HepG2 (cell line): ENCODE results near the gene VMO1. TPM values are rescaled to one million over a fixed set of nuclear protein-coding genes. Genes with fewer than 3 reads are reported as not detected.
A peak's percentile ranks its signal among the peaks of the same experiment; 100 is the strongest.

ENCODE experiments used
- ATF4 ChIP-seq, 2 experiments: fragments of 450-650 bp in 1 of 2; sonication (generic) in 1 of 2; formaldehyde crosslinking; IDR thresholded peaks; 2 replicates each; pipeline versions ENCODE4 v1.5.0 to v1.8.0; 2020 to 2022; ENCODE audit warnings: mild to moderate bottlenecking in 1 of 2, missing genetic modification reagents in 1 of 2
- EED ChIP-seq: sonication (generic); formaldehyde crosslinking; IDR thresholded peaks from 2 replicates; pipeline ENCODE4 v1.5.0; 2020; ENCODE audit warnings: mild to moderate bottlenecking, missing genetic modification reagents
- ELF1 ChIP-seq: sonication (generic); formaldehyde crosslinking; IDR thresholded peaks from 2 replicates; pipeline ENCODE4 v1.4.0; 2020; ENCODE audit warnings: missing genetic modification reagents
- GLI4 ChIP-seq: sonication (generic); formaldehyde crosslinking; IDR thresholded peaks from 2 replicates; pipeline ENCODE4 v1.5.1; 2020; ENCODE audit warnings: missing genetic modification reagents, mild to moderate bottlenecking, moderate library complexity, borderline replicate concordance
- HOMEZ ChIP-seq: IDR thresholded peaks from 2 replicates; pipeline ENCODE4 v1.6.1; 2016; ENCODE audit warnings: low read depth
- HOXA9 ChIP-seq: sonication (generic); formaldehyde crosslinking; IDR thresholded peaks from 2 replicates; pipeline ENCODE4 v1.8.1; 2022; ENCODE audit warnings: missing genetic modification reagents, mild to moderate bottlenecking, moderate library complexity, borderline replicate concordance
- JUN ChIP-seq: sonication (generic); formaldehyde crosslinking; IDR thresholded peaks from 2 replicates; pipeline ENCODE4 v1.4.0; 2020; ENCODE audit warnings: mild to moderate bottlenecking, missing genetic modification reagents
- MAX ChIP-seq: IDR thresholded peaks from 2 replicates; pipeline ENCODE4 v1.6.1; 2012; ENCODE audit warnings: inconsistent platforms
- MNT ChIP-seq: fragments of 450-650 bp; IDR thresholded peaks from 2 replicates; pipeline ENCODE4 v1.6.1; 2016
- NONO ChIP-seq, 2 experiments: fragments of 450-650 bp in 1 of 2; sonication (generic) in 1 of 2; formaldehyde crosslinking in 1 of 2; IDR thresholded peaks in 1 of 2; conservative IDR thresholded peaks in 1 of 2; 2 replicates each; pipeline versions ENCODE4 v1.6.1 to v1.8.0; 2017 to 2022; ENCODE audit warnings: mild to moderate bottlenecking in 1 of 2, missing genetic modification reagents in 1 of 2, moderate library complexity in 1 of 2
- ZEB1 ChIP-seq: IDR thresholded peaks from 2 replicates; pipeline ENCODE4 v1.6.1; 2012; ENCODE audit warnings: mild to moderate bottlenecking, low read depth, inconsistent platforms; ENCODE audit not compliant: insufficient replicate concordance
- ZMAT5 ChIP-seq: sonication (generic); formaldehyde crosslinking; IDR thresholded peaks from 2 replicates; pipeline ENCODE4 v1.5.0; 2020; ENCODE audit warnings: mild to moderate bottlenecking, low read depth, missing genetic modification reagents, borderline replicate concordance
- ZNF101 ChIP-seq: sonication (generic); formaldehyde crosslinking; IDR thresholded peaks from 2 replicates; pipeline ENCODE4 v1.4.0; 2020; ENCODE audit warnings: mild to moderate bottlenecking, low read depth, missing genetic modification reagents, borderline replicate concordance
- ZNF18 ChIP-seq: sonication (generic); formaldehyde crosslinking; IDR thresholded peaks from 2 replicates; pipeline ENCODE4 v1.8.0; 2022; ENCODE audit warnings: mild to moderate bottlenecking, missing genetic modification reagents; ENCODE audit not compliant: insufficient replicate concordance
- ZNF253 ChIP-seq: sonication (generic); formaldehyde crosslinking; IDR thresholded peaks from 2 replicates; pipeline ENCODE4 v1.8.0; 2022; ENCODE audit warnings: mild to moderate bottlenecking, missing genetic modification reagents, borderline replicate concordance
- ZNF44 ChIP-seq: sonication (generic); formaldehyde crosslinking; IDR thresholded peaks from 2 replicates; pipeline ENCODE4 v1.5.1; 2020; ENCODE audit warnings: mild to moderate bottlenecking, missing genetic modification reagents
- ZNF530 ChIP-seq: sonication (generic); formaldehyde crosslinking; IDR thresholded peaks from 2 replicates; pipeline ENCODE4 v1.5.0; 2020; ENCODE audit warnings: low read depth, mild to moderate bottlenecking, missing genetic modification reagents
- ZNF577 ChIP-seq: sonication (generic); formaldehyde crosslinking; IDR thresholded peaks from 2 replicates; pipeline ENCODE4 v1.4.0; 2020; ENCODE audit warnings: mild to moderate bottlenecking, low read depth, missing genetic modification reagents, borderline replicate concordance
- ZNF629 ChIP-seq: sonication (generic); formaldehyde crosslinking; conservative IDR thresholded peaks from 2 replicates; pipeline ENCODE4 v1.5.0; 2020; ENCODE audit warnings: missing genetic modification reagents
- ZNF749 ChIP-seq: sonication (generic); formaldehyde crosslinking; IDR thresholded peaks from 2 replicates; pipeline ENCODE4 v1.8.0; 2022; ENCODE audit warnings: mild to moderate bottlenecking, missing genetic modification reagents, moderate library complexity, borderline replicate concordance
- ZNF772 ChIP-seq: sonication (generic); formaldehyde crosslinking; IDR thresholded peaks from 2 replicates; pipeline ENCODE4 v1.5.0; 2020; ENCODE audit warnings: mild to moderate bottlenecking, missing genetic modification reagents
- polyA plus RNA-seq, 8 experiments: library from polyadenylated mRNA; depleted of rRNA in 3 of 8; stranded (reverse) in 7 of 8; unstranded in 1 of 8; fragments of >200 nt; fragmentation: Illumina TruSeq in 4 of 8; extraction: Trizol in 4 of 8; gene quantifications; 2 replicates each; pipeline versions ENCODE4 v1.2.1 to v1.2.3, GENCODE V29; 2011 to 2016; ENCODE audit warnings: low read depth in 4 of 8, missing spikeins in 1 of 8, mixed read lengths in 1 of 8; ENCODE audit not compliant: insufficient read depth in 1 of 8
- total RNA-seq, 5 experiments: library from RNA; depleted of rRNA; stranded (reverse); fragments of >200 nt; fragmentation: Illumina TruSeq; extraction: Trizol; gene quantifications; 2 replicates each; pipeline ENCODE4 v1.2.3, GENCODE V29; 2016; ENCODE audit warnings: low read depth in 1 of 5

The VMO1 gene
- total and polyA plus RNA-seq, 2 of the 13 experiments (the other 11 are each of a cell fraction or from before 2014, with no cell fraction given) = not detected

GRCh38 chr17:4788807-4789700, 2.9 kb upstream of the VMO1 start, which contains the start of gene GLTPD2 (continued):
- TF ChIP-seq HOMEZ (CRISPR knock-in tag) = 0 out of 2 replicates have a peak, but pooled peaks have one; percentile 34
- 0 out of 4 replicates have a peak, but pooled peaks of 1 of the 2 experiments have one; percentile 33 for TF ChIP-seq ATF4 (CRISPR knock-in tag; IDR thresholded peaks at IDR 0.05)
- peak; percentile 78 for TF ChIP-seq MAX
- TF ChIP-seq ZNF101 (CRISPR knock-in tag) = no peak
- no peak; the same call in 1 of the 2 replicates for TF ChIP-seq ZNF772 (CRISPR knock-in tag)
- 0 out of 2 replicates have a peak, but pooled peaks have one; percentile 1 for TF ChIP-seq HOXA9
- TF ChIP-seq ZNF253 (CRISPR knock-in tag) = no peak
- TF ChIP-seq GLI4 (CRISPR knock-in tag) = no peak
- TF ChIP-seq ZNF629 (CRISPR knock-in tag) = no peak
- no peak for TF ChIP-seq EED (CRISPR knock-in tag)
- TF ChIP-seq ZEB1 = no peak
- no peak for TF ChIP-seq JUN (CRISPR knock-in tag)
- TF ChIP-seq ZNF530 (CRISPR knock-in tag) = no peak
- peak; percentile 48; the same call in 1 of the 2 replicates for TF ChIP-seq ELF1 (CRISPR knock-in tag)
- no peak for TF ChIP-seq NONO (IDR thresholded peaks at IDR 0.05)
- TF ChIP-seq NONO (CRISPR knock-in tag; conservative IDR thresholded peaks at IDR 0.05) = no peak; the same call in 1 of the 2 replicates
- TF ChIP-seq ZMAT5 = 0 out of 2 replicates have a peak, but pooled peaks have one; percentile 28
- peak; percentile 45 for TF ChIP-seq ZNF18 (CRISPR knock-in tag)
- TF ChIP-seq ZNF577 (CRISPR knock-in tag) = no peak
- no peak for TF ChIP-seq MNT
- TF ChIP-seq ZNF44 = 0 out of 2 replicates have a peak, but pooled peaks have one; percentile 49
- 0 out of 2 replicates have a peak, but pooled peaks have one; percentile 50 for TF ChIP-seq ZNF749
